Stimulated activated CD4-positive, alpha-beta T cell treated with anti-CD3 and anti-CD28 coated beads, Interleukin-1b, Interleukin-23, amount 100 ng/mL, for 4 hours (primary cell): ENCODE data around the gene LRRFIP1.
A peak's percentile ranks its signal among the peaks of the same experiment; 100 is the strongest.
"Not testable (repeated sequence)": the region's sequence is repeated elsewhere in the genome, so short reads cannot be mapped to it uniquely, and the experiment has no call there.

Source experiments
- DNase-seq, 2 donors: peaks; one replicate each; pipeline ENCODE4 v3.0.0-alpha.2; 2020; ENCODE audit warnings: low read depth in 2 of 2

Gene LRRFIP1

GRCh38 chr2:237774811-237775553 is 147.6 kb downstream of the LRRFIP1 start:
- peak; percentile 10 to 18 for DNase-seq

GRCh38 chr2:237779521-237779920 is 152.1 kb downstream of the LRRFIP1 start:
- no peak for DNase-seq

- no peak for DNase-seq
Observed at GRCh38 chr2:237782181-237782580, 154.8 kb downstream of the LRRFIP1 start.

- not testable (repeated sequence) for DNase-seq
Observed at GRCh38 chr2:237783678-237784077, 156.3 kb downstream of the LRRFIP1 start.

- DNase-seq, result no peak
Observed at GRCh38 chr2:237786936-237787335, 159.5 kb downstream of the LRRFIP1 start.

- no peak for DNase-seq
Observed at GRCh38 chr2:237790353-237790752, 163.0 kb downstream of the LRRFIP1 start.

- no peak for DNase-seq
Observed at GRCh38 chr2:237791977-237792727, 164.8 kb downstream of the LRRFIP1 start.

- no peak for DNase-seq
Observed at GRCh38 chr2:237797253-237797652, 169.9 kb downstream of the LRRFIP1 start.

GRCh38 chr2:237798236-237799059 is 171.1 kb downstream of the LRRFIP1 start, which contains the start of gene RBM44:
TSS of gene RBM44 (plus strand) at chr2:237798779. CDS start at chr2:237813610, 14,831 bp downstream.
- no peak for DNase-seq

GRCh38 chr2:237799060-237799428 is 171.7 kb downstream of the LRRFIP1 start:
- no peak for DNase-seq

- no peak for DNase-seq
Observed at GRCh38 chr2:237801466-237801865, 174.1 kb downstream of the LRRFIP1 start.

- no peak for DNase-seq
Observed at GRCh38 chr2:237806334-237806733, 178.9 kb downstream of the LRRFIP1 start.

GRCh38 chr2:237815637-237816036 is 188.2 kb downstream of the LRRFIP1 start:
- no peak for DNase-seq

GRCh38 chr2:237816531-237816930 is 189.1 kb downstream of the LRRFIP1 start:
- DNase-seq, result no peak

- no peak for DNase-seq
Observed at GRCh38 chr2:237818066-237818473, 190.7 kb downstream of the LRRFIP1 start.

- no peak for DNase-seq
Observed at GRCh38 chr2:237819231-237819630, 191.8 kb downstream of the LRRFIP1 start.

GRCh38 chr2:237820421-237820820 is 193.0 kb downstream of the LRRFIP1 start:
- DNase-seq, result no peak

GRCh38 chr2:237823544-237823943 is 196.2 kb downstream of the LRRFIP1 start:
- DNase-seq, result no peak

GRCh38 chr2:237824085-237824484 is 196.7 kb downstream of the LRRFIP1 start:
- no peak for DNase-seq

GRCh38 chr2:237827421-237827987 is 200.1 kb downstream of the LRRFIP1 start:
- no peak for DNase-seq
